Astrocyte of the spinal cord (primary cell): Measurements from ENCODE around the gene KRT10.

Experiments used
- DNase-seq: peaks from one replicate; pipeline ENCODE4 v3.0.0; 2011; ENCODE audit warnings: low read depth, low spot score
- H3K4me3 ChIP-seq: 2 replicates; pipeline ENCODE4 v1.5.1; 2011; ENCODE audit warnings: low read depth, mild to moderate bottlenecking, low read length, moderate library complexity
- CTCF ChIP-seq: IDR thresholded peaks from 2 replicates; pipeline ENCODE4 v1.5.1; 2012; ENCODE audit warnings: low read depth, mild to moderate bottlenecking, low read length, inconsistent platforms
- in situ Hi-C: cut with HindIII; loops from 2 replicates; pipeline ENCODE4 v1.10.0; 2017; ENCODE audit warnings: low sequenced_read_pairs

KRT10 gene

GRCh38 chr17:40772101-40772500 lies 50.3 kb downstream of the KRT10 start, which contains the start of gene KRT26:
Gene KRT26, minus strand, starts transcription at chr17:40772201. Its CDS starts 88 bp downstream, at chr17:40772113.
- no peak for TF ChIP-seq CTCF
- no peak within 1 kb of the TSS for H3K4me3 ChIP-seq
- no peak for DNase-seq
- in situ Hi-C loops, result no loop called here
